CD4-positive, alpha-beta T cell (primary cell): ENCODE measurements around the gene PHF2. TPM values are rescaled to one million over a fixed set of nuclear protein-coding genes. Genes with fewer than 3 reads are reported as not detected.

Source experiments
- ATAC-seq: fragments of 200-7000 bp; cut with Tn5 transposase; one replicate; pipeline ENCODE4 v1.10.0; 2022; ENCODE audit warnings: mild to moderate bottlenecking; ENCODE audit not compliant: poor library complexity
- CTCF ChIA-PET: fragments of 350-600 bp; sonication (Branson Sonifier 250); formaldehyde crosslinking; loops from one replicate; lab custom pipeline; 2021; ENCODE audit warnings: antibody characterized with exemption, inconsistent platforms; lab: Charles Lee
- POLR2A ChIA-PET: fragments of 350-600 bp; sonication (Branson Sonifier 250); formaldehyde crosslinking; loops from one replicate; lab custom pipeline; 2021; ENCODE audit warnings: antibody characterized with exemption, inconsistent platforms; lab: Charles Lee
- DNase-seq, 14 experiments: peaks; one replicate each; pipeline ENCODE4 v3.0.0-alpha.2; 2013 to 2020; ENCODE audit warnings: mixed read lengths in 2 of 14
- H3K27ac ChIP-seq, 2 donors: one replicate each; pipeline versions ENCODE4 v1.5.1 to v1.7.0; 2013; ENCODE audit warnings: low read length in 2 of 2, low read depth in 1 of 2, mild to moderate bottlenecking in 1 of 2
- H3K27me3 ChIP-seq, 2 experiments: 1 replicate in 1 of 2; 2 replicates in 1 of 2; pipeline versions ENCODE4 v1.6.1 to v1.7.0; 2013; ENCODE audit warnings: low read length in 2 of 2, control low read depth in 1 of 2, mild to moderate bottlenecking in 1 of 2, moderate library complexity in 1 of 2; ENCODE audit not compliant: insufficient read depth in 2 of 2, control insufficient read depth in 1 of 2
- H3K36me3 ChIP-seq: one replicate; pipeline ENCODE4 v1.6.1; 2013; ENCODE audit warnings: low read length, control low read depth; ENCODE audit not compliant: insufficient read depth
- H3K4me1 ChIP-seq: one replicate; pipeline ENCODE4 v1.6.1; 2013; ENCODE audit warnings: low read length, control low read depth; ENCODE audit not compliant: insufficient read depth
- H3K4me3 ChIP-seq: one replicate; pipeline ENCODE4 v1.5.1; 2013; ENCODE audit warnings: mild to moderate bottlenecking, low read length, moderate library complexity
- H3K9me3 ChIP-seq, 2 experiments: 1 replicate in 1 of 2; 2 replicates in 1 of 2; pipeline versions ENCODE4 v1.6.1 to v1.7.0; 2013; ENCODE audit warnings: low read length in 2 of 2, mild to moderate bottlenecking in 2 of 2, control low read depth in 1 of 2, moderate library complexity in 1 of 2; ENCODE audit not compliant: control insufficient read depth in 1 of 2, insufficient read depth in 1 of 2
- H3K27ac Mint-ChIP-seq: one replicate; pipeline ENCODE4 v1.8.0; 2020; ENCODE audit warnings: mixed read lengths
- H3K27me3 Mint-ChIP-seq: one replicate; pipeline ENCODE4 v1.8.0; 2021; ENCODE audit warnings: mixed read lengths
- H3K36me3 Mint-ChIP-seq: one replicate; pipeline ENCODE4 v1.8.0; 2021; ENCODE audit warnings: low read depth, mixed read lengths
- H3K4me1 Mint-ChIP-seq: one replicate; pipeline ENCODE4 v1.8.0; 2021; ENCODE audit warnings: low read depth, mixed read lengths
- H3K4me3 Mint-ChIP-seq: one replicate; pipeline ENCODE4 v1.8.0; 2020; ENCODE audit warnings: mild to moderate bottlenecking, mixed read lengths
- H3K9me3 Mint-ChIP-seq: one replicate; pipeline ENCODE4 v1.8.0; 2020; ENCODE audit warnings: mixed read lengths
- intact Hi-C, 2 experiments: fragments of 100-400 bp; cut with DNase I in 1 of 2; cut with micrococcal nuclease in 1 of 2; formaldehyde crosslinking; loops; one replicate each; pipeline versions ENCODE4 v1.15.1 to v1.9.0; 2023 to 2025; cut with DNase I, micrococcal nuclease
- total RNA-seq, 174 experiments: library from RNA in 2 of 174; stranded (reverse) in 2 of 174; gene quantifications; one replicate each; pipeline ENCODE4 v1.2.3 and lab custom pipeline; 2021 to 2026
- TF ChIP-seq, protein P1 (sequence below): fragments of 200-600 bp; IDR thresholded peaks from one replicate; pipeline ENCODE4 v1.8.0; 2022; ENCODE audit warnings: antibody characterized with exemption, mild to moderate bottlenecking

Gene PHF2
- total RNA-seq, 2 experiments from 2014 or later: 27.3 to 28.8 TPM

DNA sequence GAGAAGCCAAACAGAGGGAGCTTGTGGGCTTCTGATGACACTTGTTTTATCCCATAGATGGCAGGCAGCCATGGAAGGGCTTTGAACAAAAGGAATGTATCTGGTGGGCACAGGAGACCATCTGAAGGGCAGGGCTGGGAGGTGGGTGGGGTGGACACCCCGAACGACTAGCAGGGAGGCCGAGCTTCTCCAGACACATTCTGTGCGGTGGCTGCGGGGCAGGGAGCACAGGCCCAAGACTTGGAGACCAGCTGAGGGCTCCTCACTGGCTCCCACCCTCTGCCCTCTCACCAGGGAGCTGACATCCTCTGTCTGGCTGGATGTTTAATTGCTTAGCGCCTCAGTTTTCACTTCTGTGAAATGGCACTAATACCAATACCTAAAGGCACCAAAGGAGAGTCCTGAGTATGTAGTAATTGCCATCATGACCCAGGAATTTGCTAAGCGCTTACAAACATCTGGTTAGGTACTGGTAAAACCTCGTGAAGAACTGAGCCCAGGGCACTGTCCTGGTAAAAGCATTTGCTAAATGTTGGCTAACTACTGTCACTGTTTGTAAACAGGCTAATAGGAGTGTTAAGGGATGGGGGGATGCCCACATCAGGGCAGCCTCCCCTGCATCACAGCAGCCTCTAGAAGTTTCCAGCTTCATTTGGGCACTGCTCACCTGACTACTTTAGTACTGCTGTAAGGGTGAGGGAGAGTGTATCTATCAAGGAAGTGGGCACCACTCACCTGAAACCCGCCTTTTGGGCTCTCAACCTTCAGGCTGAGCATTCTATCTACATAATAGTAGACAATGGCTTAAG is 2.1 kb upstream of the PHF2 start:
- Mint-ChIP-seq H3K4me3 (peak overlapping the region; percentile 95), H3K27me3 (no peaks in the 10 kb centered on the region), H3K27ac (peak overlapping the region; percentile 95), H3K36me3 (peaks cover 12% of the 10 kb centered on the region), H3K9me3 (no peaks in the 10 kb centered on the region), H3K4me1 (peaks cover 35% of the 10 kb centered on the region)
- Histone ChIP-seq H3K4me1 (peaks cover 34% of the 10 kb centered on the region), H3K9me3 (no peaks in the 10 kb centered on the region), H3K4me3 (no peak overlapping the region), H3K27me3 (no peaks in the 10 kb centered on the region), H3K27ac (no peak overlapping the region), H3K36me3 (no peaks in the 10 kb centered on the region)
- DNase-seq (no peak), ATAC-seq (no peak)
- TF ChIP-seq, protein P1, sequence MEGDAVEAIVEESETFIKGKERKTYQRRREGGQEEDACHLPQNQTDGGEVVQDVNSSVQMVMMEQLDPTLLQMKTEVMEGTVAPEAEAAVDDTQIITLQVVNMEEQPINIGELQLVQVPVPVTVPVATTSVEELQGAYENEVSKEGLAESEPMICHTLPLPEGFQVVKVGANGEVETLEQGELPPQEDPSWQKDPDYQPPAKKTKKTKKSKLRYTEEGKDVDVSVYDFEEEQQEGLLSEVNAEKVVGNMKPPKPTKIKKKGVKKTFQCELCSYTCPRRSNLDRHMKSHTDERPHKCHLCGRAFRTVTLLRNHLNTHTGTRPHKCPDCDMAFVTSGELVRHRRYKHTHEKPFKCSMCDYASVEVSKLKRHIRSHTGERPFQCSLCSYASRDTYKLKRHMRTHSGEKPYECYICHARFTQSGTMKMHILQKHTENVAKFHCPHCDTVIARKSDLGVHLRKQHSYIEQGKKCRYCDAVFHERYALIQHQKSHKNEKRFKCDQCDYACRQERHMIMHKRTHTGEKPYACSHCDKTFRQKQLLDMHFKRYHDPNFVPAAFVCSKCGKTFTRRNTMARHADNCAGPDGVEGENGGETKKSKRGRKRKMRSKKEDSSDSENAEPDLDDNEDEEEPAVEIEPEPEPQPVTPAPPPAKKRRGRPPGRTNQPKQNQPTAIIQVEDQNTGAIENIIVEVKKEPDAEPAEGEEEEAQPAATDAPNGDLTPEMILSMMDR: no peak
- CTCF ChIA-PET: interaction anchor here (1.9 kb wide), 1 partner anchor 8 kb away, joined by 9 read pairs; no protein-coding TSS in a partner anchor
- intact Hi-C loops: loop anchor here in 1 of 2 experiments (10.0 kb wide), 1 partner anchor 1249 kb away; the partner anchor contains the start of genes CENPP and NOL8
- POLR2A ChIA-PET: interaction anchor here (0.7 to 2.5 kb wide), 2 partner anchors 8 to 533 kb away, joined by 3 to 40 read pairs; no protein-coding TSS in a partner anchor

DNA sequence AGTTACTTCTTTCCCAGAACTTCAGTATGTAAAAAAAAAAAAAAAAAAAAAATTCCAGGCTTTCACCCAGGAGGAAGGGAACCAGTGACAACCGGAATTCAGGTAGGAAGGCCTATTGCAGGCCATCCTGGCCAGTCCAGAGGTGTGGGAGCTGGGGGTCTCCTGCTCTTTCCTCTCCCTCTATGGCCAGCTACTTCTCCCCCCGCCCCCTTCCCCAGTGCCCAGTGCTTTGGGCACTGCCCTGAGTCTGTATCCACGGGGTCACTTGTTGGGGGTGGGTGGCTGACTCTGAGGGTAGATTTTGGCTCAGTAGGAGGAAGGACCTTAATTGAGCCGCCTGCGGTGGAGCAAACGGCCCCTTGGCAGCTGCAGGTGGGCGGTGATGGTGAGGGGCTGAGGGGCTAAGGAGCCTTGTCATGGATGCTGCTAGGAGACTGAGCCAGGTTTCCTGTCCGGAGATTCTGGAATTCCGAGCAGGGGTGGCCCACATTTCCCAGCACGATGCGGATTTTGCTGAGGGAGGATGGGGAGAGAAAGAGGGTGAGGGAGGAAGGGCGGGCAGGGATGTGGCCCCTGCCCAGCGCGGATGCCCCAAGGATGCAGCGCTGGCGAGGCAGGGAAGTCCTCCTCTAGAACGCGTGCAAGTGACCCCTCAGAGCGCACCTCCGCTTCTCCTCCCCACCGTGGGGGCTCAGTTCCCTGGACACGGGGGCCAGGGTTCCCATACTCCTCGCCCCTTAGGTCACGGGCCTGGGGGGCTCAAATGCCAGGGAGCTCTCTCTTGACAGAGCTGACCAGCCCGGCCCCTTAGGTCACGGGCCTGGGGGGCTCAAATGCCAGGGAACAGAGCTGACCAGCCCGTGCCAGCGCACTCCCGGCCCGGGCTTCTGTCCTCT is 1.2 kb upstream of the PHF2 start:
- ChIA-PET POLR2A (interaction anchor here (0.7 to 2.5 kb wide), 4 partner anchors 9 to 534 kb away, joined by 3 to 40 read pairs (median 3); partner anchors contain the start of gene FAM120AOS), CTCF (interaction anchor here (1.9 kb wide), 1 partner anchor 9 kb away, joined by 9 read pairs; no protein-coding TSS in a partner anchor)
- H3K27ac ChIP-seq: peak overlapping the region; percentile 51 to 56
- no peak for DNase-seq
- H3K9me3 ChIP-seq: no peaks in the 10 kb centered on the region
- H3K36me3 Mint-ChIP-seq: peaks cover 15% of the 10 kb centered on the region
- peak overlapping the region; percentile 75 for H3K4me3 ChIP-seq
- no peaks in the 10 kb centered on the region for H3K36me3 ChIP-seq
- H3K4me1 Mint-ChIP-seq: peaks cover 44% of the 10 kb centered on the region
- TF ChIP-seq, protein P1: no peak
- no peak for ATAC-seq
- intact Hi-C loops: loop anchor here (5.0 to 10.0 kb wide), 3 partner anchors 592 to 1250 kb away; partner anchors contain the start of genes CENPP (in 1 of the 2) and NOL8 (in 1 of the 2)
- no peaks in the 10 kb centered on the region for H3K27me3 Mint-ChIP-seq
- peak overlapping the region; percentile 95 for H3K27ac Mint-ChIP-seq
- no peaks in the 10 kb centered on the region for H3K27me3 ChIP-seq
- H3K9me3 Mint-ChIP-seq: no peaks in the 10 kb centered on the region
- peaks cover 32% of the 10 kb centered on the region for H3K4me1 ChIP-seq
- peak overlapping the region; percentile 95 for H3K4me3 Mint-ChIP-seq

DNA sequence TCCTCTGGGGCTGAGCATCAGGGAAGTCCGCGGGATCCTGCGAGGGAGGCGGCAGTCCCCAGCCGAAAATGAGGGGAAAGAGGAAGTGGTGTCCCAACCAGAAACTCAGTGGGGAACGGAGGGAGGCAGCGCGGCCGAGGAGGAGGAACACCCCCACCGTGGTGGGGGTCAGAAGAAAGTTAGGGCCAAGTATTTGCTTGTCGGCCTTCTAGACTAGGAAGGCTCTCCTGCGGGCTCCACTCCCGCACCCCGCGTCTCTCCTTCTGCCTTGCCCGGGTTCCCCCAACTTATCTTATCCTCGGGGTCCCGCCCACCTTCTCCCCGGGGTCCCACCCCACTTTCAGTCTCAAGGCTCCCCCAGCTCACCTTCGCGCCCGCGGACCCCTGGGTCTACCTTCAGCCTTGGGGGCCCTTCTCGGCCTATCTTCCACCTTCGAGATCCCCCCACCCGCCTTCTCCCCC is 557 bp upstream of the PHF2 start:
- H3K27ac Mint-ChIP-seq: peak overlapping the region; percentile 95

More for the DNA sequence above, 557 bp upstream of the PHF2 start:
- CTCF ChIA-PET: interaction anchor here (1.9 kb wide), 1 partner anchor 10 kb away, joined by 9 read pairs; no protein-coding TSS in a partner anchor
- TF ChIP-seq, protein P1: no peak
- Mint-ChIP-seq H3K4me1 (peaks cover 51% of the 10 kb centered on the region), H3K4me3 (peak overlapping the region; percentile 95), H3K27me3 (no peaks in the 10 kb centered on the region), H3K9me3 (no peaks in the 10 kb centered on the region), H3K36me3 (peaks cover 15% of the 10 kb centered on the region)
- DNase-seq (peak in 13 of 14 experiments; percentile 25 to 72 (median 45)), ATAC-seq (peak; percentile 44)
- Histone ChIP-seq H3K4me3 (peak overlapping the region; percentile 75), H3K9me3 (no peaks in the 10 kb centered on the region), H3K4me1 (peaks cover 33% of the 10 kb centered on the region), H3K27ac (peak overlapping the region; percentile 51 to 56), H3K36me3 (no peaks in the 10 kb centered on the region), H3K27me3 (no peaks in the 10 kb centered on the region)
- intact Hi-C loops: loop anchor here (1.0 to 10.0 kb wide), 4 partner anchors 9 to 1251 kb away; partner anchors contain the start of genes CENPP (in 1 of the 2) and NOL8 (in 1 of the 2)
- POLR2A ChIA-PET: interaction anchor here (1.0 to 2.5 kb wide), 3 partner anchors 10 to 122 kb away, joined by 3 to 40 read pairs (median 3); partner anchors contain the start of gene FAM120AOS
